Measurements from ENCODE around the gene ANO10.
"Not testable (repeated sequence)": the region's sequence is repeated elsewhere in the genome, so short reads cannot be mapped to it uniquely, and the experiment has no call there.

The ANO10 gene

DNA sequence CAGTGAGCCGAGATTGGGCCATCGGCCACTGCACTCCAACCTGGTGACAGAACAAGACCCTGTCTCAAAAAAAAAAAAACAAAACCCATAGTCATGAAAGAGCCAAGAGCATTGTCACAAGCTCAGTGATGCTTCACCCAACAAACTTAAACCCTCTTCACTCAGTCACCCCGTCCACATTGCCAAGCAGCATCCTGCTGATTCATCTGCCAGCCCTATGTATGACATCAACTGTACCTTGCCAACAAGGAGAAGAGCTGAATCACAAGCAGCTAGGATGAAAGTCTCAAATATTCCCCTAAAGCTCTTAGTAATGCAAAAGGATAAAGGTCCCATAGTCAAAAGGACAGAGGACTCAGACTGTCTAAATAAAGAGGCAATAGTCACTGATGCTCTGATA lies 90.0 kb downstream of the ANO10 start:
- TF ChIP-seq Cebpa-rat (IDR thresholded peaks at IDR 0.05) = no peak
- H3K4me3 ChIP-seq = no peak overlapping the region
- no peak overlapping the region for H3K9ac ChIP-seq
- peaks cover 0 to 5% (median 0%) of the 10 kb centered on the region in 11 experiments; a peak in 4 of 22 replicates for H3K36me3 ChIP-seq
- H3K9me3 ChIP-seq (replicated peaks in 1 of 11) = peaks cover 4 to 20% (median 15%) of the 10 kb centered on the region in 11 experiments; a peak in 20 of 22 replicates
- no peaks in the 10 kb centered on the region for H3K4me1 ChIP-seq
- H4K20me1 ChIP-seq = no peaks in the 10 kb centered on the region
- no peak overlapping the region for H3K4me2 ChIP-seq
- no peak overlapping the region for H3K27ac ChIP-seq
- H3K27me3 ChIP-seq = no peaks in the 10 kb centered on the region

DNA sequence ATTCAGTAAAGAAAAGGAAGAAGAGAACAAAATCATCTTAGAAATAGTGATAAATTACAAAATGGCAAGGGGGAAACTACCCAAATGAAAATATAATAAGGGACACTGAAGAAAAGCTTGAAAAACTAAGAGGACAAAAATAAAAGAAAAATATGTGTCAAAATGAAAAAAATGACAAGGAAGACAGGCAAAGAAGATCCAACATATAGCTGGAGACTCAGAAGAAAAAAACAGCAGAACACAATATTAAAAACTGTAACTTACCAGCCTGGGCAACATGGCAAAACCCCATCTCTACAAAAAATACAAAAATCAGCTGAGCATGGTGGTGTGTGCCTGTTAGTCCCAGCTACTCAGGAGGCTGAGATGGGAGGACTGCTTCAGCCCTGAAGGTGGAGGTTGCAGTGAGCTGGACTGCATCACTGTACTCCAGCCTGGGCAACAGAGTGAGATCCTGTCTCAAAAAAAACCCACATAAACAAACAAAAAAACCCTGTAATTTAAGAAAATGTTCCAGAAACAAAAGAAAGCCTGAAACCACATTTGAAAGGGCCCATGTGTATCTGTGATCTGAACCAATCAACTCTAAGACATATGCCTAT lies 93.2 kb downstream of the ANO10 start:
- H3K4me2 ChIP-seq = no peak overlapping the region
- H3K27me3 ChIP-seq = no peaks in the 10 kb centered on the region
- peaks cover 4 to 29% (median 15%) of the 10 kb centered on the region in 11 experiments; a peak in 20 of 22 replicates for H3K9me3 ChIP-seq (replicated peaks in 1 of 11)
- H3K4me3 ChIP-seq = no peak overlapping the region
- H3K36me3 ChIP-seq = peaks cover 0 to 11% (median 0%) of the 10 kb centered on the region in 11 experiments; a peak in 4 of 22 replicates
- no peak overlapping the region for H3K27ac ChIP-seq
- H3K4me1 ChIP-seq = no peaks in the 10 kb centered on the region
- H4K20me1 ChIP-seq = no peaks in the 10 kb centered on the region
- no peak overlapping the region for H3K9ac ChIP-seq
- TF ChIP-seq Cebpa-rat (IDR thresholded peaks at IDR 0.05) = no peak

DNA sequence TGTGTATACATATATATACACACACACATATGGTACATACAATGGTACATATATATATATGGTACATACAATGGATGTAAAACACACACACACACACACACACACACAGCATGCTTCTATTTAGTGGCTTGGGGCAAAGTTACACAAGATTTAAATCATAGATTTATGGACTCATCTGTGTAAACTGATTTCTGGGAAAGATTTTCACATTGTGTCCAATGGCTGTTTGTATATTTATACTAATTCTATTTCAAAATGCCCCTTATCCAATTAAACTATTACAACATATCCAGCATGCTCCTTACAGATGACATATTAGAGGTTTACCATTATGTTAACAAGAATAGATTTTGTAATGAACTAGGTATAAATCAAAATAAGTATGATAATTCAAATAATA lies 94.9 kb downstream of the ANO10 start:
- Histone ChIP-seq H3K36me3 (peaks cover 0 to 11% (median 0%) of the 10 kb centered on the region in 11 experiments; a peak in 5 of 22 replicates), H3K4me1 (no peaks in the 10 kb centered on the region), H3K4me3 (no peak overlapping the region), H4K20me1 (no peaks in the 10 kb centered on the region), H3K4me2 (no peak overlapping the region), H3K27ac (no peak overlapping the region), H3K9me3 (replicated peaks in 1 of 11) (peaks cover 4 to 42% (median 15%) of the 10 kb centered on the region in 11 experiments; a peak in 20 of 22 replicates), H3K27me3 (no peaks in the 10 kb centered on the region), H3K9ac (no peak overlapping the region)
- no peak for TF ChIP-seq Cebpa-rat (IDR thresholded peaks at IDR 0.05)

DNA sequence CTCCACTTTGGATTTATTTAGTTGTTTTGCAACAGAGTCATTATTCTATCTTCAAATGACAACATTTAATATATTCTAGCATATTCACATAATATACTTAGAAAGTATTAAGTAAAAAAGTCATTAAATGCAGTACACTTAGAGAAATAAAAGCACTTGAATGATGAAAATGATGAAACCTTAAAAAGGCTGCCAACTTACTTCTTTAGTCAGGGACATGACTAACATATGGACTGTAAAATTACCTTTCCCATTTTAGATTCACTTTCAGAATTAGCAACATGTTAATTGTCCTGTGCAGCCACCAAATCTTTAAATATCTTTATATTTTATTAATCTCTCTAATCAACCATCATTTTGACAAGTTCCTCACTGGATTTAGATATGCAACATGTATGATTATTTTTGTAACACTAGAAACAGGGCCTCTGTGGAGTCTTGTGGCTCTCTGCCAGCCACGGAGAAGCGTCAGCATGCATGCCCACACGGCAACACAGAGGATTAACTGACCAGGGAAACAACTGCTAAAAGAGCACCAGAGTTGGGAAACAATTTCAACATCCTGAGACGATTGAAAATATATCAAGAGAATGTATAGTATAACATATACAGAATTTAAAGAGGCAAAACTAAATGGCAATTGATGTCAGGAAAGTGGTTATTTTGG lies 95.7 kb downstream of the ANO10 start:
- peaks cover 4 to 47% (median 16%) of the 10 kb centered on the region in 11 experiments; a peak in 21 of 22 replicates for H3K9me3 ChIP-seq (replicated peaks in 1 of 11)
- no peak overlapping the region for H3K9ac ChIP-seq
- no peaks in the 10 kb centered on the region for H3K4me1 ChIP-seq
- H3K27me3 ChIP-seq = no peaks in the 10 kb centered on the region
- H4K20me1 ChIP-seq = no peaks in the 10 kb centered on the region
- H3K4me3 ChIP-seq = no peak overlapping the region
- H3K27ac ChIP-seq = no peak overlapping the region
- no peak overlapping the region for H3K4me2 ChIP-seq
- H3K36me3 ChIP-seq = peaks cover 0 to 17% (median 1%) of the 10 kb centered on the region in 11 experiments; a peak in 8 of 22 replicates
- no peak for TF ChIP-seq Cebpa-rat (IDR thresholded peaks at IDR 0.05)

DNA sequence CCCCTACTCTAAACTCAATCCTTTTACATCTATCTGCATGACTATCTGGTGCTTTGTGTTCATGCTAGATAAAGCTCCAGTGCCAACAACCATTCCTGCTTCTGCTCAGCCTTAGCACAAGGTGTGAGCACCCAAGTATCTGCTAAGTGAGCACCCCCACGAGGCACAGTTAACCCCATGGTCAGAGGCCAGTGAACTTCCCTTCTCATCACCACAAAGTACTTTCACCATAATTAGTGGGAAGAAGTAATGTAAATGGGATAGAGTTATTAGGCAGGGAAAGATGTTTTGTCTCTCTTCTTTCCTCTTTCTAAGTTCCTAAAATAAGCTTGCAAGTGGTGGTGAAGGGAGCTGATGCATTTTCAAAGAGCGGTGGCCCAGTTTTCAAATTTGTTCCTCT lies 96.4 kb downstream of the ANO10 start:
- Histone ChIP-seq H3K4me1 (no peaks in the 10 kb centered on the region), H3K9me3 (replicated peaks in 1 of 11) (peaks cover 4 to 52% (median 22%) of the 10 kb centered on the region in 11 experiments), H3K36me3 (peaks cover 0 to 24% (median 4%) of the 10 kb centered on the region in 11 experiments; a peak in 10 of 22 replicates), H3K4me3 (no peak overlapping the region), H3K9ac (no peak overlapping the region), H4K20me1 (no peaks in the 10 kb centered on the region), H3K27ac (no peak overlapping the region), H3K27me3 (no peaks in the 10 kb centered on the region), H3K4me2 (no peak overlapping the region)
- no peak for TF ChIP-seq Cebpa-rat (IDR thresholded peaks at IDR 0.05)

DNA sequence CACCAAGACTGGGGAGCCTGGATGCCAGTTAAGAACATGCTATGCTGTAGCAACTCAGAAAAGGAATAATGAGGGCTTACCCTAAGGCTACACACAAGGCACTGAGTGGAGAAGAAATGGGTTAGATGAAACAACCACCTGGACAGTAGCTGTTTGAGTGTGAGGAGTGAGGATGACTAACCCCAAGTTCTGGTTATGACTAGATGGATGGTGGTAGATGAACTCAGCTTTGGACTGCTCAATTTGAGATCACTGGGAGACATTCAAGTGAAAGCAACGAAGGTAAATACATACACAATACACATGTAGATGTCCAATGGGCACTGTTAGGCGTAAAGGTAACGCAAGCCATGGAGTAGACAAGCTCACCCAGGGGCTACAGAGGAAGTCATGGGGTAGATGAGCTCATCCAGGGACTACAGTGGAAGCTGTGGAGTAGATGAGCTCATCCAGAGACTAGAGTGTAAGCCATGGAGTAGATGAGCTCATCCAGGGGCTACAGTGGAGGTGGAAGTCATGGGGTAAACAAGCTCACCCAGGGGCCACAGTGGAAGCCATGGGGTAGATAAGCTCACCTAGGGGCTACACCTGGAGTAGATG lies 98.3 kb downstream of the ANO10 start:
- Histone ChIP-seq H3K4me2 (no peak overlapping the region), H4K20me1 (no peaks in the 10 kb centered on the region), H3K4me1 (no peaks in the 10 kb centered on the region), H3K36me3 (peaks cover 9 to 40% (median 13%) of the 10 kb centered on the region in 11 experiments; a peak in 18 of 22 replicates), H3K27ac (no peak overlapping the region), H3K27me3 (no peaks in the 10 kb centered on the region), H3K4me3 (no peak overlapping the region), H3K9ac (no peak overlapping the region), H3K9me3 (replicated peaks in 1 of 11) (peaks cover 20 to 63% (median 35%) of the 10 kb centered on the region in 11 experiments)
- no peak for TF ChIP-seq Cebpa-rat (IDR thresholded peaks at IDR 0.05)

DNA sequence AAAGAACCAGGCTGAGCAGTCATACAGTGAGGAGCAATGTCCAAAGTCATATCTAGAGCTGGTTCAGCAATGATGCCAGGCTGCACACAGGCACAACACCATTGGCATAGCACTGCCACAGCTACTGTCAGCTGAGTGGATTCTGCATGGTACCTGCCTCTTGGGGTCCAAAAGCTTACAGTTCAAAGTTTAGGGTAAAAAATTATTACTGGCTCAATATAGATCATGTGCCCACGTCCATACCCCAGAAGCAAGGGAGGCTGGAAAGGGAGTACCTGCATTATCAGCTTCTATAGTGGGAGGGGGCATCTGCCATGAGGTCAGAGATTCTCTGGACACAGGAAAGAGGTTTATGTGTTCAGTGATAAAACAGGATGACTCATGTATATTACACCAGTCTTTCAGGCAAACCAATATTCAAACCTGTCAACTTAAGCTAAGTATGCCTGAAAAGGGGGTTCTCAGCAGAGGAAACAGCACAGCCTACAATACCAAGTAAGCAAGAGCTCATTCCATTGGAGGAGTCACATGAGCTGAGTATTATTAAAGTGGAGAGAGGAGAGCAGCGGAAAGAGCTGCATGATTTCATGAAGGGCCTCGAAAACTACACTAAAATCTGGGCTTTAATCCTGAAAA lies 99.0 kb downstream of the ANO10 start:
- no peaks in the 10 kb centered on the region for H4K20me1 ChIP-seq
- H3K36me3 ChIP-seq = peaks cover 9 to 43% (median 14%) of the 10 kb centered on the region in 11 experiments; a peak in 18 of 22 replicates
- no peak overlapping the region for H3K4me2 ChIP-seq
- TF ChIP-seq Cebpa-rat (IDR thresholded peaks at IDR 0.05) = no peak
- no peak overlapping the region for H3K9ac ChIP-seq
- no peaks in the 10 kb centered on the region for H3K4me1 ChIP-seq
- H3K27me3 ChIP-seq = no peaks in the 10 kb centered on the region
- no peak overlapping the region for H3K4me3 ChIP-seq
- H3K9me3 ChIP-seq (replicated peaks in 1 of 11) = peaks cover 26 to 63% (median 35%) of the 10 kb centered on the region in 11 experiments
- H3K27ac ChIP-seq = no peak overlapping the region

DNA sequence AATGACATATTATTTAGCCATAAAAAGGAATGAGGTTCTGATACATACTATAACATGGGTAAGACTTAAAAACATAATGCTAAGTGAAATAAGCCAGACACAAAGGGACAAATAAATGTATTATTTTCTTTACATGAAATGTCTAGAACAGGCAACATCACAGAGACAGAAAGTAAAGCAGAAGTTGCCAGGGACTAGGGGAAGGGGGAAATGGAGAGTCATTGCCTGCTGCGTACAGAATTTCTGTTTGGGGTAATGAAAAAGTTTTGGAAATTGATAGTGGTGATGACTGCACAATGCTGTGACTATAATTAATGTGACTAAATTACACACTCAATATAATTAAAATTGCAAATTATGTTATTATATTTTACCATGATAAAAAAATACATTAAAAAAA lies 99.9 kb downstream of the ANO10 start:
- no peak for TF ChIP-seq Cebpa-rat (IDR thresholded peaks at IDR 0.05)
- H3K9ac ChIP-seq = no peak overlapping the region
- H3K27me3 ChIP-seq = no peaks in the 10 kb centered on the region
- no peak overlapping the region for H3K4me3 ChIP-seq
- peaks cover 9 to 50% (median 14%) of the 10 kb centered on the region in 11 experiments; a peak in 18 of 22 replicates for H3K36me3 ChIP-seq
- H3K27ac ChIP-seq = no peak overlapping the region
- H3K4me2 ChIP-seq = no peak overlapping the region
- H4K20me1 ChIP-seq = no peaks in the 10 kb centered on the region
- H3K4me1 ChIP-seq = no peaks in the 10 kb centered on the region
- peaks cover 32 to 66% (median 41%) of the 10 kb centered on the region in 11 experiments for H3K9me3 ChIP-seq (replicated peaks in 1 of 11)

DNA sequence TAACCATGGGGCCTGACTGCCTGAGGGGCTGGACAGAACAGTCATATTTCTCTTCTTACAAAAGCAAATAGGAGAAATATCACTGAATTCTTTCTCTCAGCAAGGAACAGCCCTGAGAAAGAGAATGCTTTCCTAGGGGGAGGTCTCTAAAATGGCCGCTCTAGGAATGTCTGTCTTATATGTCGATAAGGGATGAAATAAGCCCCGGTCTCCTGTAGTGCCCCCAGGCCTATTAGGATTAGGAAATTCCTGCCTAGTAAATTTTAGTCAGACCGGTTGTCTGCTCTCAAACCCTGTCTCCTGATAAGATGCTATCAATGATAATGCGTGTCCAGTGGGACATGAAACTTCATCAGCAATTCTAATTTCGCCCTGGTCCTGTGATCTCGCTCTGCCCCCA lies 103.3 kb downstream of the ANO10 start:
- H3K4me3 ChIP-seq, H3K4me2 ChIP-seq, H3K27ac ChIP-seq, H3K4me1 ChIP-seq, H3K27me3 ChIP-seq, H3K9ac ChIP-seq, H4K20me1 ChIP-seq: not testable (repeated sequence)
- H3K36me3 ChIP-seq = peaks cover 9 to 43% (median 14%) of the 10 kb centered on the region in 11 experiments; a peak in 18 of 22 replicates
- peaks cover 32 to 56% (median 40%) of the 10 kb centered on the region in 11 experiments for H3K9me3 ChIP-seq (replicated peaks in 1 of 11)

All from BLaER1 treated with 17β-estradiol and CSF1 and Interleukin-3, amounts not matched to agents 10 nM and 100 nM (cell line).